Stimulated activated naive CD8-positive, alpha-beta T cell treated with anti-CD3 and anti-CD28 coated beads, Interleukin-15, Interleukin-2, amounts not matched to agents 100 U/mL and 50 U/mL, for 24 hours (primary cell): ENCODE results near the gene DBF4.
"Not testable (repeated sequence)": the region's sequence is repeated elsewhere in the genome, so short reads cannot be mapped to it uniquely, and the experiment has no call there.

ENCODE experiments used
- ATAC-seq: fragments of 150-1000 bp; cut with Tn5 transposase; one replicate; pipeline ENCODE4 v1.10.0; 2021
- DNase-seq: peaks from one replicate; pipeline ENCODE4 v3.0.0; 2021

DBF4 gene

DNA sequence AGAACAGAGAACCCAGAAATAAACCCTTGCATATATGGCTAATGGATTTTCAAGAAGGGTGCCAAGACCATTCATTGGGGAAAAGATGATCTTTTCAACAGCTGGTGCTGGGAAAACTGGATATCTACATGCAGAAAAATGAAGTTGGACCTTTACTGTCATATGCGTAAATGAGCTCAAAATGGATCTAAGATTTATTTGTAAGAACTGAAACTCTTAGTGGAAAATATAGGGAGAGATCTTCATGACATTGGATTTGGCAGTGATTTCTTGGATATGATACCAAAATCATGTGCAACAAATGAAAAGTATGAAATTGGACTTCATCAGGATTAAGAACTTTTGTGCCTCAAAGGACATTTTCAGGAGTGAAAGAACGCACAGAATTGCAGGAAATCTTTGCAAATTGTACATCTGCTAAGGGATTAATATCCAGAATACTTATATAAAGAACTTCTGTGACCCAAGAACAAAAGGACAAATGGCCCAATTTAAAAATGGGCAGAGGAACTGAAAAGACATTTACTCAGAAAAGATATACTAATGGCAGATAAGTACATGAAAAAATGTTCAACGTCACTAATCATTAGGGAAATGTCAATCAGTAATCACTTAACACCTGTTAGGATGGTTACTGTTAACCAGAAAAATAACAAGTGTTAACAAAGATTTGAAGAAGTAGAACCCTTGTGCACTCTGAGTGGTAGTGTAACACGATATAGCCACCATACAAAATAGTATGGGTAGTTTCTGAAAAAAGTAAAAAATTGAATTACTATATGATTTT, 6.1 kb downstream of the DBF4 start:
- DNase-seq: no peak
- no peak for ATAC-seq

- DNase-seq (no peak), ATAC-seq (no peak)
Observed at GRCh38 chr7:87885018-87885417, 8.7 kb downstream of the DBF4 start.

GRCh38 chr7:87886875-87887274, 10.6 kb downstream of the DBF4 start:
- no peak for DNase-seq
- ATAC-seq: no peak

GRCh38 chr7:87895363-87895762, 19.1 kb downstream of the DBF4 start:
- ATAC-seq (no peak), DNase-seq (no peak)

GRCh38 chr7:87899255-87899654, 23.0 kb downstream of the DBF4 start:
- ATAC-seq: no peak
- DNase-seq: no peak

DNA sequence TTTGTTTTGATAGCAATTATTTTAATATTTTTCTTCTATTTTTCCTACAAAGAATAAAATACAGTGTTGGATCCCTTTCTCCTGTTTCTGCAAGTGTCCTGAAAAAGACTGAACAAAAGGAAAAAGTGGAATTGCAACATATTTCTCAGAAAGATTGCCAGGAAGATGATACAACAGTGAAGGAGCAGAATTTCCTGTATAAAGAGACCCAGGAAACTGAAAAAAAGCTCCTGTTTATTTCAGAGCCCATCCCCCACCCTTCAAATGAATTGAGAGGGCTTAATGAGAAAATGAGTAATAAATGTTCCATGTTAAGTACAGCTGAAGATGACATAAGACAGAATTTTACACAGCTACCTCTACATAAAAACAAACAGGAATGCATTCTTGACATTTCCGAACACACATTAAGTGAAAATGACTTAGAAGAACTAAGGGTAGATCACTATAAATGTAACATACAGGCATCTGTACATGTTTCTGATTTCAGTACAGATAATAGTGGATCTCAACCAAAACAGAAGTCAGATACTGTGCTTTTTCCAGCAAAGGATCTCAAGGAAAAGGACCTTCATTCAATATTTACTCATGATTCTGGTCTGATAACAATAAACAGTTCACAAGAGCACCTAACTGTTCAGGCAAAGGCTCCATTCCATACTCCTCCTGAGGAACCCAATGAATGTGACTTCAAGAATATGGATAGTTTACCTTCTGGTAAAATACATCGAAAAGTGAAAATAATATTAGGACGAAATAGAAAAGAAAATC, 31.0 kb downstream of the DBF4 start:
- ATAC-seq, DNase-seq: not testable (repeated sequence)

DNA sequence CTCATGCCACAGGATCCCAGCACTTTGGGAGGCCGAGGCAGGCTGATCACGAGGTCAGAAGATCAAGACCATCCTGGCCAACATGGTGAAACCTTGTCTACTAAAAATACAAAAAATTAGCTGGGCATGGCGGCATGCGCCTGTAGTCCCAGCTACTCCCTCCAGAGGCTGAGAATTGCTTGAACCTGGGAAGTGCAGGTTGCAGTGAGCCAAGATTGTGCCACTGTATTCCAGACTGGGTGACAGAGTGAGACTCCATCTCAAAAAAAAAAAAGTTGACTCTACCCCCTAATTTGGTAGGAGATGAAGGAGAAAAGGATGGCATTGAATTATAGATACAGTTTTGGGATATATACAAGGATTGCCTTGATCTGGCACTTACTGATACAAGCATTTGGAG, 32.5 kb downstream of the DBF4 start:
- DNase-seq, ATAC-seq: not testable (repeated sequence)

- DNase-seq (no peak), ATAC-seq (no peak)
Observed at GRCh38 chr7:87912121-87912520, 35.8 kb downstream of the DBF4 start.

DNA sequence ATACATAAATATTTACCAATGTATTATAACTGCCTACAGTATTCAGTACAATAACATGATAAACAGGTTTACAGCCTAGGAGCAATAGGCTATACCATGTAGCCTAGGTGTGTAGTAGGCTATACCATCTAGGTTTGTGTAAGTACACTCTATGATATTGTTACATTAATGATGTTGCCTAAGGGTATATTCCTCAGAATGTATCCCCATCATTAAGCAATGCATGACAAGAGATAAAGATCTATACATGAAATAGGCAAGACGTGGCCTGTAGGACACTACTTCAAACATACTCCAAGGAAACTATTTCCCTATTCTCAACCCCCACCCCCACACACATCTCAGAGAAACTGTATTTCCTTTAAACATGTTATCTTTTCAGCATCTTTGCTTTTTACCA, 42.4 kb downstream of the DBF4 start:
- no peak for DNase-seq
- no peak for ATAC-seq

- DNase-seq (no peak), ATAC-seq (no peak)
Observed at GRCh38 chr7:87919875-87920274, 43.6 kb downstream of the DBF4 start.

DNA sequence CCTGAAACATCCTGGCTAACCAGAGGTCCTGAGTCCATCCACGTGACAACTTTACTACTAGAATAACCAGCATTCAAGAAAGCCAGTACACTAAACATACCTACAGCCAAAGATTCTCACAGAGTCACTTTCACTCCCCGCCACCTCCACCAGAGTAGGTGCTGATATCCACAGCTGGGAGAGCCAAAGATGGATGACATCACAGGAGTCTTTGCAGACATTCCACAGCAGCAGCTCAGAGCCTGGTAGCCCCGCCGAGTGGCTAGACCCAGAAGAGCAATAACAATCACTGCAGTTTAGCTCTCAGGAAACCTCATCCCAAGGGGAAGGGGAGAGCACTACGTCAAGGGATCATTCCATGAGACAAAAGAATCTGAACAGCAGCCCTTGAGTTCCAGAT, 44.3 kb downstream of the DBF4 start:
- ATAC-seq (no peak), DNase-seq (no peak)

DNA sequence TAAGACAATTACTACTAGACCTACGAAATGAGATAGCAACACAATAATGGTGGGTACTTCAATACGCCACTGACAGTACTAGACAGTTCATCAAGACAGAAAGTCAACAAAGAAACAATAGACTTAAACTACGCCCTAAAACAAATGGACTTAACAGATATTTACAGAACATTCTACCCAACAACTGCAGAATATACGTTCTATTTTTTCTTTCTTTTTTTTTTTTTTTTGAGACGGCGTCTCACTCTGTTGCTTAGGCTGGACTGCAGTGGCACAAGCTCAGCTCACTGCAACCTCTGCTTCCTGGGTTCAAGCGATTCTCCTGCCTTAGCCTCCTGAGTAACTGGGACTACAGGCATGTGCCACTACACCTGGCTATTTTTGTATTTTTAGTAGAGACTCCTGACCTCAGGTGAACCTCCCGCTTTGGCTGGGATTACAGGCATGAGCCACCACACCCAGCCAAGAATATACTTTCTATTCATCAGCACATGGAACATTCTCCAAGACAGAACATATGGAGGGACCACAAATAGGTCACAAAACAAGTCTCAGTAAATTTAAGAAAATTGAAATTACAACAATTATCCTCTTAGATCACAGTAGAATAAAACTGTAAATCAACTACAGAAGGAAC, 46.6 kb downstream of the DBF4 start:
- ATAC-seq, DNase-seq: not testable (repeated sequence)

DNA sequence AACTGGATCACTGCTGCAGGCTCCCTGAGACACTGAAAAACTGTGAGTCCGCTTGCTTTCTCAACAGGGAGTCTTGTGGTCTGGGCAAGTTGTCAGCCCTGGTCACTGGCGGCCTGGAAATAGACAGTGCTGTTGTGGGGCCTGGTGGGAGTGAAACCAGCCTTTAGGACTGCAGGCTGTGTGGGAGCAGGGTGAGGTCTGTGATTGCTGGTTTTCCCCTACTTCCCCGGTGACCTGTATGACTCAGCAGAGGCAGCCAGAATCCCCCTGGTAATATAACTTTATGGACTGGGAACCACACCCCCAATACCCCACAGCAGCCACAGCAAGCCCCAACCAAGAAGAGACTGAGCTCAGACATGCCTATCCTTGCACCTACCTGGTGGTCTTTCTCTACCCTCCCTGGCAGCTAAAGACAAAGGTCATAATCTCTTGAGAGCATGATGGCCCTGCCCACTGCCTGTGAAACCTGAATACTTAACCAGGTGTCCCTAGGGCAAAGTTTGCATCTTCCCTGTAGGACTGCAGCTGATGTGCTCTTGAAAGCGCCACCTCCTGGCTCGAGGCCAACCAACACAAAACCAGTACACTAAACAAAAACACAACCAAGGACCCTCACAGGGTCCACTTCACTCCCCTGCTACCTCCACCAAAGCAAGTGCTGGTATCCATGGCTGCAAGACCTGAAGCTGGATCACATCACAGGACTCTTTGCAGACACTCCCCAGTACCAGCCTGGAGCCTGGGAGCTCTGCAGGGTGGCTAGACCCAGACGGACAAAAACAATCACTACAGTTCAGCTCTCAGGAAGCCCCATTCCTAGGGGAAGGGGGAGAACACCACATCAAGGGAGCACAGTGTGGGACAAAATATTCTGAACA, 50.5 kb downstream of the DBF4 start:
- DNase-seq (peak; percentile 37), ATAC-seq (peak; percentile 93)

DNA sequence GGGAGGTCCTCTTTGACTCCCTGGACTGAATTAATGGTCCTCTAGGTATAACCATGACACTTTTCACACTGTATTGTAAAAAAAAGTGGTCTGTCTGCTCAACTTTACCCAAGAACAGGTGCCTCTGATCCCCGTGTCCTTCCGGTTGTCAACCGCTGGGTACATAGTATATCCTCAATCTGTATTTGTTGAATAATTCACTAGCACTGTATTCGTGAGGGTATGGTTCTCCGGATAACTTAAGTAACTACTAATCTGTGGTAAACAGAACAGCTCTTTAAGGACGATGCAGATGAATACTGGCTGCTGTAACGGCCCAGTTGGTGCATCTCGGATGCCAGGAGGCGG, 57.3 kb downstream of the DBF4 start:
- no peak for DNase-seq

DNA sequence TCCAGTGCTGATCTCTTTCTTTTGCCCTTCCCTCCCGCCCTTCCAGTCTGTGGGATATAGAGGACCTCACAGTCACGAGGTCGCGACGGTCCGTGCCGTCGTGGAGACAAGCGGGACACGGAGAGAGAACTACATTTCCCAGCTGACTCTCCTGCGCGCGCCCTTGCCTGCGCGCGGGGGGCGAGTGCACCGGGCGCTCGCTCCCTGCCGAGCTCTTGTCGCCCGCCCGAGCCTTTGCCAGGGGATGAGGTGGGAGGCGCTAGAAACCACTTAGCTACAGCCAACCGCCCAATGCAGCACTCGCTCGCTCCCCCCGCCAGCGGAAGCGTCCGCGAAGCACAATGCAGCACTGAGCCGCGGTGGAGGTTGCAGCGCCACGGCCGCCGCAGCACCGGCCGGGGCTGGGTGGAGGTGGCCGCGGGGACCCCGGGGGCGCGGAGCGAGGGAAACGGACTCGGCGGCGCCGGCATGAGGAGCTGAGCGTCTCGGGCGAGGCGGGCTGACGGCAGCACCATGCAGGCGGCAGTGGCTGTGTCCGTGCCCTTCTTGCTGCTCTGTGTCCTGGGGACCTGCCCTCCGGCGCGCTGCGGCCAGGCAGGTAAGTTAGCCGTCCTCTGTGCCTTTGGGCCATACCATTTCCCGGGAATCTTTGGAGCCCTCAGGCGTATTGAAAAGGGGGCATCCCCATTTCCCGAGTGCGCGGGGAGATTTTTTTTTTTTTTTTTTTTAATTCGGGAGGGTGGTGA, 57.8 kb downstream of the DBF4 start, which contains the start of gene ADAM22:
TSS of gene ADAM22 (plus strand) at position 299 of the 746 bp plus-strand sequence. CDS start at position 514, 215 bp downstream.
- peak; percentile 85 for DNase-seq
- ATAC-seq: peak; percentile 98

More for the DNA sequence above, 57.3 kb downstream of the DBF4 start:
- ATAC-seq: no peak

- no peak for ATAC-seq
Observed at GRCh38 chr7:87934699-87935383, 58.5 kb downstream of the DBF4 start.

GRCh38 chr7:87935384-87935706, 59.1 kb downstream of the DBF4 start:
- no peak for DNase-seq
- ATAC-seq: no peak

More at GRCh38 chr7:87934699-87935383, 58.5 kb downstream of the DBF4 start:
- peak; percentile 19 for DNase-seq

DNA sequence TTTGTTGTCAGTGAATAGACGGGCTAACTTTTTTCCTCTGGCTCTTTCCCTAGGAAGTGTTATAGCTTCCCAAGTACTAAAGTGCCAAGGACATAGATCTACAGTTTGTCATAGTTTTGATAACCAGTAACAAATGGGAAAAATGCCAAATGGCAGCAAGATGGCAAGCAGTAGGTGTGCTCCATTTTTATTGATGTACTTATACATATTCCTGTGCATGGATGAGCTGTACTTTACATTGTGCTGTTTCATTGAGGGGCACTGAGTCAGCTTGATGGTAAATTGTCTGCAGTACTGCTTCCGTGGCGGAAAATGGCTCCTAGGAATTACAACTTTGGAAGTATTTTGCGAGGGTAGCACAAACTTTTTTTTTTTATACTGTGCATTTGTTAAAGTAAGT, 64.8 kb downstream of the DBF4 start:
- no peak for DNase-seq
- no peak for ATAC-seq

DNA sequence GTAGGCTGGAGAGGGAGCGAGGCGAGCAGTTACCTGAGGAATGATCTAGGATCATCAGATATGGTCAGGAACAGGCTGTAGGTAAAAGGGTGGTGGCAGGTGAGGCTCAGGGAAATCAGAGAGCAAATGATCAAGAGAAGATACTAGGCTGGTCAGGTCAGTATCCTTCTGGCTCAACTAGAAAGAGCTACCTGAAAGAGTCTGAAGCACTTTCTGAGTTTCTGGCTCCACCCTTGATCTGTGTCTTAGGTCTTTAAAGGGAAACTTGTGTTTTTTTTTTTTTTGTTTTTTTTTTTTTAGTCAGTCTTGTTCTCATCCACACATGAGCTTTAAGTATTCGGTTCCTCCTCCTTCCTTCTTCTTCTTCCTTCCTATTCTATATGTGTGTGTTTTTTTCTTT, 68.3 kb downstream of the DBF4 start:
- ATAC-seq: no peak

DNA sequence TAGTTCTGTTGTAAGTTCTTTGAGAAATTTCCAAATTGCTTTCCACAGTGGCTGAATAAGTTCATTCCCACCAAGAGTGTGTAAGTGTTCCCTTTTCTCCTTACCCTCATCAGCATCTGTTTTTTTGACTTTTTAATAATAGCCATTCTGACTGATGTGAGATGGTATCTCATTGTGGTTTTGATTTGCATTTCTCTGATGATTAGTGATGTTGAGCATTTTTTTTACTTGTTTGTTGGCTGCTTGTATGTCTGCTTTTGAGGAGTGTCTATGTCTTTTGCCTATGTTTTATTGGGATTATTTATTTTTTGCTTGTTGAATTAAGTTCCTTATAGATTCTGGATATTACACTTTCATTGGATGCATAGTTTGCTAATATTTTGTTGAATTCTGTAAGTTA, 69.6 kb downstream of the DBF4 start:
- ATAC-seq, DNase-seq: not testable (repeated sequence)

More for the DNA sequence above, 68.3 kb downstream of the DBF4 start:
- DNase-seq: no peak

GRCh38 chr7:87948371-87948770, 72.1 kb downstream of the DBF4 start:
- ATAC-seq (no peak), DNase-seq (no peak)
